ENCODE data around the gene PARP15.

DNA sequence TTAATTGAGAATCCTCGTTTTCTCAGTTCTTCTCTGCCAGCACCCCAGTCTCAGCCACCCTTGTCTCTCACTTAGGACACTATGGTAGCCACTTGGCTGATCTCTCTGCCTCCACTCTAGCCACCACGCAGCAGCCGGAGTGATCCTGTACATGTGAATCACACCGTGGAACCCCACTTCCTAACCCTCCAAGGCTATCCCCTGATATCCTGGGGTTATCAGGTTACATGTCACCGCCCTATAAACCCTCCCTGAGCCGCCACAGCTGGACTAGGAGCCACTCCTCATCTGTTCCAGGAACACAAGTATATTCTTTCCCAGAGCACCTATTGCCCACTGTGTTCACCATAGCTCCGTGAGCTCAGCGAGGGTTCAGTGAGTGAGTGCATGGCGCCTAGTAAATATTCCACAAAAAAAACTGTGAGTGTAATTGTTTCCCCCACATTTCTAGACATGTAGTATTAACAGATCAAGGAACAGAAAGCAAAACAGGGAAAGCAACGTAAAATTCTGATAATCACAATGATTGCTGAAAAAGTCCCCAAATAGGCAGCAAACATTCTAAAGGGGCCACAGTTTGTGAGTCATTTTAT lies 102.5 kb downstream of the PARP15 start:
- TF ChIP-seq, protein P1, sequence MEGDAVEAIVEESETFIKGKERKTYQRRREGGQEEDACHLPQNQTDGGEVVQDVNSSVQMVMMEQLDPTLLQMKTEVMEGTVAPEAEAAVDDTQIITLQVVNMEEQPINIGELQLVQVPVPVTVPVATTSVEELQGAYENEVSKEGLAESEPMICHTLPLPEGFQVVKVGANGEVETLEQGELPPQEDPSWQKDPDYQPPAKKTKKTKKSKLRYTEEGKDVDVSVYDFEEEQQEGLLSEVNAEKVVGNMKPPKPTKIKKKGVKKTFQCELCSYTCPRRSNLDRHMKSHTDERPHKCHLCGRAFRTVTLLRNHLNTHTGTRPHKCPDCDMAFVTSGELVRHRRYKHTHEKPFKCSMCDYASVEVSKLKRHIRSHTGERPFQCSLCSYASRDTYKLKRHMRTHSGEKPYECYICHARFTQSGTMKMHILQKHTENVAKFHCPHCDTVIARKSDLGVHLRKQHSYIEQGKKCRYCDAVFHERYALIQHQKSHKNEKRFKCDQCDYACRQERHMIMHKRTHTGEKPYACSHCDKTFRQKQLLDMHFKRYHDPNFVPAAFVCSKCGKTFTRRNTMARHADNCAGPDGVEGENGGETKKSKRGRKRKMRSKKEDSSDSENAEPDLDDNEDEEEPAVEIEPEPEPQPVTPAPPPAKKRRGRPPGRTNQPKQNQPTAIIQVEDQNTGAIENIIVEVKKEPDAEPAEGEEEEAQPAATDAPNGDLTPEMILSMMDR (IDR thresholded peaks at IDR 0.05) = no peak
- no peak for TF ChIP-seq EZH2phosphoT487 (IDR thresholded peaks at IDR 0.05)
